ENCODE measurements around the gene DKK2. TPM values are rescaled to one million over a fixed set of nuclear protein-coding genes. Genes with fewer than 3 reads are reported as not detected.

The DKK2 gene
- total RNA-seq, 1 experiment from 2014 or later = not detected

GRCh38 chr4:106971636-106972035 lies 64.5 kb downstream of the DKK2 start:
- H4K20me1 ChIP-seq (ENCODE audit: low read length) = no peaks in the 10 kb centered on the region
- no peaks in the 10 kb centered on the region for H3K27me3 ChIP-seq (ENCODE audit: low read length)
- CTCF ChIA-PET = no interaction called here
- DNase-seq (no peak), ATAC-seq (no peak)
- intact Hi-C loops (cut with micrococcal nuclease) = no loop called here
- H3K27ac ChIP-seq (ENCODE audit: low read length) = no peak overlapping the region
- no peak overlapping the region for H3K4me2 ChIP-seq (ENCODE audit: low read length)
- H3K9me3 ChIP-seq (ENCODE audit: low read length) = no peaks in the 10 kb centered on the region
- H3K4me3 ChIP-seq (ENCODE audit: low read length) = no peak overlapping the region
- no peaks in the 10 kb centered on the region for H3K36me3 ChIP-seq (ENCODE audit: low read depth, low read length)
- no peak overlapping the region for H2AFZ ChIP-seq (ENCODE audit: low read length)
- no peak overlapping the region for H3K9ac ChIP-seq (ENCODE audit: low read length)
- no peaks in the 10 kb centered on the region for H3K79me2 ChIP-seq (ENCODE audit: low read length)
- no TSS peak for BruUV-seq (replicated peaks)
- POLR2A ChIA-PET (ENCODE audit: unreplicated experiment) = no interaction called here
- no peak for TF ChIP-seq CTCF (conservative IDR thresholded peaks at IDR 0.05; ENCODE audit: low read depth, low read length)
- no peak for TF ChIP-seq EZH2phosphoT487 (IDR thresholded peaks at IDR 0.05; ENCODE audit: borderline replicate concordance, low read length)
- no peak for TF ChIP-seq EZH2 (IDR thresholded peaks at IDR 0.05; ENCODE audit: low read length, unreplicated experiment)
- no peaks in the 10 kb centered on the region for H3K4me1 ChIP-seq (ENCODE audit: insufficient read depth, low read length)
- H3F3A ChIP-seq (ENCODE audit: low read length, unreplicated experiment) = no peaks in the 10 kb centered on the region
- H3K9me2 ChIP-seq (replicated peaks; ENCODE audit: low read length) = no peaks in the 10 kb centered on the region

- no peak overlapping the region for H2AFZ ChIP-seq (ENCODE audit: low read length)
- no TSS peak for BruUV-seq (replicated peaks)
Observed at GRCh38 chr4:106967892-106968291, 68.2 kb downstream of the DKK2 start.

More at GRCh38 chr4:106967892-106968291, 68.2 kb downstream of the DKK2 start:
- no peak for DNase-seq
- Histone ChIP-seq H3K4me2 (ENCODE audit: low read length) (no peak overlapping the region), H3K9me2 (replicated peaks; ENCODE audit: low read length) (no peaks in the 10 kb centered on the region), H3K4me1 (ENCODE audit: insufficient read depth, low read length) (no peaks in the 10 kb centered on the region), H3F3A (ENCODE audit: low read length, unreplicated experiment) (no peaks in the 10 kb centered on the region), H3K9ac (ENCODE audit: low read length) (no peak overlapping the region), H3K79me2 (ENCODE audit: low read length) (no peaks in the 10 kb centered on the region), H3K9me3 (ENCODE audit: low read length) (no peaks in the 10 kb centered on the region), H4K20me1 (ENCODE audit: low read length) (no peaks in the 10 kb centered on the region), H3K4me3 (ENCODE audit: low read length) (no peak overlapping the region), H3K36me3 (ENCODE audit: low read depth, low read length) (no peaks in the 10 kb centered on the region), H3K27ac (ENCODE audit: low read length) (no peak overlapping the region), H3K27me3 (ENCODE audit: low read length) (peaks cover 7% of the 10 kb centered on the region; the same call in 1 of the 2 replicates)
- no peak for ATAC-seq
- intact Hi-C loops (cut with micrococcal nuclease) = no loop called here
- no peak for TF ChIP-seq CTCF (conservative IDR thresholded peaks at IDR 0.05; ENCODE audit: low read depth, low read length)
- no peak for TF ChIP-seq EZH2phosphoT487 (IDR thresholded peaks at IDR 0.05; ENCODE audit: borderline replicate concordance, low read length)
- ChIA-PET CTCF (no interaction called here), POLR2A (ENCODE audit: unreplicated experiment) (no interaction called here)

Measured in PC-3 (cell line).